Measurements from ENCODE around the gene CD22.

CD22 gene

DNA sequence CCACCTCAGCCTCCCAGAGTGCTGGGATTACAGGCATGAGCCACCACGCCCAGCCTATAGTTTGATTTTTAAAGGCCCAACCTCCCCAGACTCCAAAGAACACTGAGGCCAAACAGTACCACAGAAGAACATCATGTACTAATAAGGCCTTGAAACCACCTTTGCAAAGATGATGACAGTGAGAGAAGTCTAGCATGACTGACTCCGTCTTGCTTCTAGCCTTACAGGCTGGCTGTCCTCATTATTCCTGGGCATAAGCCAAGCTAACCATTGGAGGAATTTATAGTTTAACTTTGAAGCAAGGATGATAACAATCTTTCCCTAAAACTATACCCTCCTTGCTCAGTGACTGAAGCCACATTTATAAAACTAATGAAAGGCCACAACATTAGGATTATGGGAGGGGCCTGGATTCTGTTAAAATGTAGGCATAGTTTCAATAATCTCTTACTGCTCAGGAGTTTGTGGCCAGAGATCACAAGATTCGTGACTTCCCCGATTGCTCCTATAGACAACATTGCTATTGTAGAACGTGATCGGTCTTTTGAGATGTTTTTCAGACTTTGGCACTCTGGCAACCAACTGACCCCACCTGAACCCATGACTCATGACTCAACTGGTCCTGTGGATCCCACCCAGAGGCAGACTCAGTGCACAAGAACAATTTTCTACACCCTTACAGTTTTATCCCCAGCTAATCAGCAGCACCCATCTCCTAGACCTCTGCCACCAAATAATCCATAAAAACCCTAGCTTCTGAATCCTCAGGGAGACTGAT lies 59.5 kb downstream of the CD22 start:
- no peak for DNase-seq (ENCODE audit: low read depth in 2 of 2)

DNA sequence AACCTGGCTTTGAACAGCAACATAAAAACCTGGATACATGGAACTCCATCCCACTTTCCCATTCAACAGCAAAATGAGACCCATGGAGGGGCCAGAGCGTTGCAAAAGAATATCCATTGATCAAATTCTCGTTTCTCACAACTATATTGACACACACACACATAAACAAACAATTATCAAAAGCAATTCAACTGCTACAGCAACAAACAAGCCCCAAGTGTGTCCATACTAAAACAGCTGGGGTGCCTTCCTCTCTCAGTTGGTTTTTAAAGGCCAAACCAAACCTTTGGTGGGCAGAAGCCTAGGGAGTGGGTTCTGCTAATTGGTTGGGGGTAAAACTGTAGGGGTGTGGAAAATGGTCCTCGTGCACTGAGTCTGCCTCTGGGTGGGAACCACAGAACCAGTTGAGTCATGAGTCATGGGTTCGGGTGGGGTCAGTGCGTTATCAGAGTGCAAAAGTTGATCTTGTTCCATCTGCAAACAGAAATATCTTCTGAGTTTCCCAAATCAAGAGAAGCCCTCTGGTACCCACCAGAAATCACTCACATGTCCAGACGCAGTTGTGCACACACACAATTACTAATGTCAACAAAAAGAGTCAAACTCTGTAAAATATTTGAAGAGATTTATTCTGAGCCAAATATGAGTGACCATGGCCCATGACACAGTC lies 60.3 kb downstream of the CD22 start:
- no peak for DNase-seq (ENCODE audit: low read depth in 2 of 2)

DNA sequence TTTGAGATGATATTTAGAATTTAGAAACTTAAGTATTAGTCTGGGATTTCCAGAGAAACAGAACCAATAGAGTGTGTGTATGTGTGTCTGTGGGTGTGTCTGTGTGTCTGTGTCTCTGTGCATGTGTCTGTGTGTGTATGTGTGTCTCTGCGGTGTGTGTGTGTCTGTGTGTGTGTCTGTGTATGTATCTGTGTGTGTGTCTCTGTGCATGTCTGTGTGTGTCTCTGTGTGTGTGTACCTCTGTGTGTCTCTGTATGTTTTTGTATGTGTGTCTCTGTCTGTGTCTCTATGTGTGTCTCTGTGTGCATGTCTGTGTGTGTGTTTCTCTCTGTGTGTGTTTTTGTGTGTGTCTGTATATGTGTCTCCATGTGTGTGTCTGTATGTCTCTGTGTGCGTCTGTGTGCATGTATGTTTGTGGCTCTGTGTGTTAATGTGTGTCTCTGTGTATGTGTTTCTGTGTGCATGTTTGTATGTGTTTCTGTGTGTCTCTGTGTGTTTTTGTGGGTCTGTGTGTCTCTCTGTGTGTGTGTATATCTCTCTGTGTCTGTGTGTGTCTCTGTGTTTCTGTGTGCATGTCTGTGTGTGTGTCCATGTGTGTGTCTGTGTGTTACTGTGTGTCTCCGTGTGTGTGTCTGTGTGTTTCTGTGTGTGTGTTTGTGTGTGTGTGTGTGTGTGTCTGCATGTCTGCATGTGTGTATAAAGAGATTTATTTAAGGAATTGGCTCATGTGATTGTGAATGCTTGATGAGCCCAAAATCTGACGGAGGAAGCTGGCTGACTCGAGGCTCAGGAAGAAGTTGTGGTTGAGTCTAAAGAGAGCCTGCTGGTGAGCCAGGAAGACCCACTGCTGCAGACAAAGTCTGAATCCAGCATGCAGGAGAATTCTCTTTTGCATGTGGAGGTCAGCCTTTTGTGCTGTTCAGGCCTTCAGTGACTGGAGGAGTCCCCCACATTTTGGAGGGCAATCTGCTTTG lies 64.0 kb downstream of the CD22 start:
- DNase-seq (ENCODE audit: low read depth in 2 of 2), result no peak

DNA sequence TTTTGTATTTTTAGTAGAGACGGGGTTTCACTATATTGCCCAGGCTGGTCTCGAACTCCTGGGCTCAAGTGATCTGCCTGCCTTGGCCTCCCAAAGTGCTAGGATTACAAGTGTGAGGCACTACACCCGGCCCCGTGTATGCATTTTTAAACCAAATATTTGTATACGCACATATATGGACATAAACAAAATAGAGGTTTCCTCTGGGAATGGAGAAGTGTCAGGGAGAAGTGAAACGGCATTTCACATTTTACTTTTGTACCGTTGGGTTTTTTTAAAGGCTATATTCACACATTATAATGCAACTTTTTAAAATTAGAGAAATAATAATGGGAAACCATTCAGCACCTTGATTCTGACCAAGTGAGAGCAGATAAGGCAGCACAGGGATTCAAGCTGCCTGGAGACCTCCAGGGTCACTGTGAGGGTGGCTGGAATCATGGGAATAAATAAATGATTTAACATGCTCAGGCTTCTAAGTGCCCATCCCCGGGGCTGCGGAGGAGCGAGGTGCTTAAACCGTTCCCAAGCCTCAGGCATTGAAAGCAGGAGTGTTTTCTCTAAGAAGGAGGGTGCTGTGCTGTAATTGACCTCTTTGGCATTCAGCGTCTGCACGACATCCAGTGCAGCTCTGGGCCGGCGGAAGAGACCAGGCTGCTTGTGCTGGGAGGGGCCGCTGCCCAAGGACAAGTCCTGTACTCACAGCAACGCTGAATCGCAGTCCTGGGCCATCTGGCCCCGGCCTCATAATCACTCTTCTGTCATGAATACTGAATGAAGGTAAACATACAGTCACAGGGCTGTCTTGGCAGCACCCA lies 66.6 kb downstream of the CD22 start:
- DNase-seq (ENCODE audit: low read depth in 2 of 2), result no peak

DNA sequence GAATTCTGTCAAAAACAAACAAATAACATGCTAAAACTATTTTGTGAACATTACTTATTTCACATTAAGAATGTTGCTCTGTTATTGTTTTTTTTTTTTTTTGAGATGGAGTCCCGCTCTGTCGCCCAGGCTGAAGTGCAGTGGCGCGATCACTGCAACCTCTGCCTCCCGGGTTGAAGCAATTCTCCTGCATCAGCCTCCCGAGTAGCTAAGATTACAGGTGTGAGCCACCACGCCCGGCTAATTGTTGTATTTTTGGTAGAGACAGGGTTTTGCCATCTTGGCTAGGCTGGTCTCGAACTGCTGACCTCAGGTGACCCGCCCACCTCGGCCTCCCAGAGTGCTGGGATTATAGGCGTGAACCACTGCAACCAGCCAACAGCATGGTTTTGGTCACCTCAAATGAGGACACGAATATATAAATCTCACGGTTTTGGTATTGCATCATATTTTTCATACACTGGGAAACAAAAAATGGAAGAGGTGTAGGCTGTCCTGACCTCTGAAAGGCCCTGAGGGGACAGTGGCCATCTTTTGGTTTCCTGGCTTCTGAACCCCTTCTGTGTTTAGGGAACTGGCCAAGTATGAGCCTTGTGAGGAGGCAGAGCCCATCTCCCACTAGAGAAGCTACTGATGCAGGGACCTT lies 67.4 kb downstream of the CD22 start:
- no peak for DNase-seq (ENCODE audit: low read depth in 2 of 2)
